GM12878 (cell line): Measurements from ENCODE around the gene B3GALT6. TPM values are rescaled to one million over a fixed set of nuclear protein-coding genes. Genes with fewer than 3 reads are reported as not detected.

Experiments used
- ATAC-seq: fragments of 200-7000 bp; cut with Tn5 transposase; 3 replicates; pipeline ENCODE4 v1.9.1; 2020; ENCODE audit warnings: mild to moderate bottlenecking, moderate library complexity
- BruUV-seq: library from RNA; stranded (reverse); fragments of 400-500 nt; replicated peaks from 2 replicates; lab custom pipeline; 2021; lab: Mats Ljungman, UMichigan
- CTCF ChIA-PET: fragments of 300-600 bp; sonication (Branson Sonifier 250); formaldehyde crosslinking; extraction: SDS; loops from one replicate; lab custom pipeline; 2021; ENCODE audit warnings: inconsistent platforms; lab: Yijun Ruan, JAX
- POLR2A ChIA-PET: fragments of 350-600 bp; formaldehyde crosslinking; extraction: SDS; loops from one replicate; lab custom pipeline; 2021; ENCODE audit warnings: inconsistent platforms; lab: Charles Lee
- RAD21 ChIA-PET: fragments of 300-600 bp; sonication (Branson Sonifier 250); formaldehyde crosslinking; loops from one replicate; lab custom pipeline; 2023; ENCODE audit warnings: antibody characterized with exemption; ENCODE audit not compliant: unreplicated experiment; lab: Charles Lee
- SMC1A ChIA-PET: fragments of 300-600 bp; sonication (Branson Sonifier 250); formaldehyde crosslinking; loops from one replicate; lab custom pipeline; 2023; ENCODE audit not compliant: unreplicated experiment, uncharacterized antibody; lab: Charles Lee
- DNase-seq: peaks from one replicate; pipeline ENCODE4 v3.0.0-alpha.2; 2011; ENCODE audit warnings: low read depth, low spot score
- FAIRE-seq: peaks from 3 replicates; lab custom pipeline; 2011; peaks lifted over from hg19 to GRCh38; lab: Jason Lieb, UNC
- H2AFZ ChIP-seq: 2 replicates; pipeline ENCODE4 v1.6.0; 2011; ENCODE audit warnings: low read depth, low read length, control low read depth; ENCODE audit not compliant: control insufficient read depth
- H3K27ac ChIP-seq: 2 replicates; pipeline ENCODE4 v1.5.1; 2011; ENCODE audit warnings: control low read depth; ENCODE audit not compliant: control insufficient read depth, insufficient read depth
- H3K27me3 ChIP-seq, 2 experiments: replicated peaks in 1 of 2; 2 replicates each; pipeline versions ENCODE4 v1.6.0 to v1.6.1; 2011; ENCODE audit warnings: low read length in 1 of 2; ENCODE audit not compliant: control insufficient read depth in 2 of 2, insufficient read depth in 2 of 2
- H3K36me3 ChIP-seq, 2 experiments: 2 replicates each; pipeline ENCODE4 v1.5.1; 2011; ENCODE audit warnings: low read length in 1 of 2; ENCODE audit not compliant: control insufficient read depth in 2 of 2, insufficient read depth in 2 of 2
- H3K4me1 ChIP-seq: 2 replicates; pipeline ENCODE4 v1.6.1; 2011; ENCODE audit warnings: mild to moderate bottlenecking, low read length, moderate library complexity, mixed read lengths; ENCODE audit not compliant: control insufficient read depth, insufficient read depth
- H3K4me2 ChIP-seq: 2 replicates; pipeline ENCODE4 v1.6.0; 2011; ENCODE audit warnings: control low read depth; ENCODE audit not compliant: control insufficient read depth, insufficient read depth
- H3K4me3 ChIP-seq: fragments of 200-600 bp; sonication (generic); 2 replicates; pipeline ENCODE4 v1.5.1; 2016
- H3K79me2 ChIP-seq: 2 replicates; pipeline ENCODE4 v1.6.0; 2011; ENCODE audit warnings: low read length; ENCODE audit not compliant: control insufficient read depth, insufficient read depth
- H3K9ac ChIP-seq: 2 replicates; pipeline ENCODE4 v1.8.0; 2011; ENCODE audit warnings: low read length, control low read depth, mixed read lengths; ENCODE audit not compliant: control insufficient read depth, insufficient read depth
- H3K9me3 ChIP-seq: replicated peaks from 3 replicates; pipeline ENCODE4 v1.5.1; 2011; ENCODE audit warnings: mild to moderate bottlenecking, low read length; ENCODE audit not compliant: control insufficient read depth, insufficient read depth
- H4K20me1 ChIP-seq: 2 replicates; pipeline ENCODE4 v1.6.0; 2011; ENCODE audit not compliant: control insufficient read depth, insufficient read depth
- BHLHE40 ChIP-seq, 2 experiments: fragments of 450-650 bp in 1 of 2; IDR thresholded peaks; 2 replicates each; pipeline ENCODE4 v1.6.1; 2011 to 2017; ENCODE audit warnings: low read depth in 2 of 2, borderline replicate concordance in 1 of 2, improper control_type of control experiment in 1 of 2, low read length in 1 of 2, mild to moderate bottlenecking in 1 of 2
- DPF2 ChIP-seq: fragments of 450-650 bp; IDR thresholded peaks from 2 replicates; pipeline ENCODE4 v1.6.1; 2017; ENCODE audit warnings: mild to moderate bottlenecking
- HDGF ChIP-seq: fragments of 450-650 bp; IDR thresholded peaks from 2 replicates; pipeline ENCODE4 v1.6.1; 2016; ENCODE audit warnings: antibody characterized with exemption
- IKZF2 ChIP-seq, 2 experiments: fragments of 450-650 bp; IDR thresholded peaks; 2 replicates each; pipeline ENCODE4 v1.6.1; 2017; ENCODE audit warnings: mild to moderate bottlenecking in 2 of 2, moderate library complexity in 2 of 2
- NBN ChIP-seq: fragments of 450-650 bp; IDR thresholded peaks from 2 replicates; pipeline ENCODE4 v1.6.1; 2016
- TCF7 ChIP-seq: IDR thresholded peaks from 2 replicates; pipeline ENCODE4 v1.6.1; 2014; ENCODE audit warnings: antibody characterized with exemption, borderline replicate concordance
- WRNIP1 ChIP-seq: IDR thresholded peaks from 2 replicates; pipeline ENCODE4 v1.6.1; 2011; ENCODE audit warnings: low read depth, low read length, improper control_type of control experiment, borderline replicate concordance
- WGBS: methylation state at CpG from one replicate; pipeline ENCODE4 v1.1.6; 2016; ENCODE audit warnings: low lambda C conversion rate; ENCODE audit not compliant: insufficient replicate concordance, insufficient coverage; ENCODE audit errors: missing lambda C conversion rate; 5-methylcytosine and 5-hydroxymethylcytosine counted together
- in situ Hi-C: fragments of 300-500 bp; cut with MboI; formaldehyde crosslinking; loops from 9 replicates; pipeline ENCODE4 v1.14.3; 2018; ENCODE audit warnings: mixed read lengths
- intact Hi-C: fragments of 100-400 bp; cut with micrococcal nuclease; formaldehyde crosslinking; loops from one replicate; pipeline ENCODE4 v1.14.2; 2022; ENCODE audit not compliant: unreplicated experiment
- polyA plus RNA-seq, 11 experiments: library from polyadenylated mRNA; depleted of rRNA in 4 of 11; unstranded in 6 of 11; stranded (reverse) in 5 of 11; fragments of >200 nt; fragmentation: Nextera tagmentation in 4 of 11; fragmentation: Illumina TruSeq in 1 of 11; extraction: Ambion mirVana in 4 of 11; extraction: Trizol in 1 of 11; gene quantifications; 1 replicate in 1 of 11; 2 replicates in 10 of 11; pipeline versions ENCODE4 v1.2.1 to v1.2.3, GENCODE V29; 2011 to 2016; ENCODE audit warnings: inconsistent platforms in 2 of 11, missing spikeins in 2 of 11, low read depth in 1 of 11
- total RNA-seq, 4 experiments: library from RNA; depleted of rRNA in 3 of 4; stranded (reverse); fragments of >200 nt in 3 of 4; fragmentation: Illumina TruSeq in 1 of 4; extraction: Trizol in 1 of 4; gene quantifications; 2 replicates each; pipeline versions ENCODE4 v1.2.1 to v1.2.3, GENCODE V29; 2013 to 2021
- TF ChIP-seq, protein P1 (sequence below): fragments of 450-650 bp; IDR thresholded peaks from 2 replicates; pipeline ENCODE4 v1.6.1; 2017; ENCODE audit warnings: low read depth, mild to moderate bottlenecking, moderate library complexity

B3GALT6 gene
- total and polyA plus RNA-seq, 10 of the 15 experiments (the other 5 are each of a cell fraction or from before 2014, with no cell fraction given), result 0.53 to 20.8 (median 4.5) TPM

DNA sequence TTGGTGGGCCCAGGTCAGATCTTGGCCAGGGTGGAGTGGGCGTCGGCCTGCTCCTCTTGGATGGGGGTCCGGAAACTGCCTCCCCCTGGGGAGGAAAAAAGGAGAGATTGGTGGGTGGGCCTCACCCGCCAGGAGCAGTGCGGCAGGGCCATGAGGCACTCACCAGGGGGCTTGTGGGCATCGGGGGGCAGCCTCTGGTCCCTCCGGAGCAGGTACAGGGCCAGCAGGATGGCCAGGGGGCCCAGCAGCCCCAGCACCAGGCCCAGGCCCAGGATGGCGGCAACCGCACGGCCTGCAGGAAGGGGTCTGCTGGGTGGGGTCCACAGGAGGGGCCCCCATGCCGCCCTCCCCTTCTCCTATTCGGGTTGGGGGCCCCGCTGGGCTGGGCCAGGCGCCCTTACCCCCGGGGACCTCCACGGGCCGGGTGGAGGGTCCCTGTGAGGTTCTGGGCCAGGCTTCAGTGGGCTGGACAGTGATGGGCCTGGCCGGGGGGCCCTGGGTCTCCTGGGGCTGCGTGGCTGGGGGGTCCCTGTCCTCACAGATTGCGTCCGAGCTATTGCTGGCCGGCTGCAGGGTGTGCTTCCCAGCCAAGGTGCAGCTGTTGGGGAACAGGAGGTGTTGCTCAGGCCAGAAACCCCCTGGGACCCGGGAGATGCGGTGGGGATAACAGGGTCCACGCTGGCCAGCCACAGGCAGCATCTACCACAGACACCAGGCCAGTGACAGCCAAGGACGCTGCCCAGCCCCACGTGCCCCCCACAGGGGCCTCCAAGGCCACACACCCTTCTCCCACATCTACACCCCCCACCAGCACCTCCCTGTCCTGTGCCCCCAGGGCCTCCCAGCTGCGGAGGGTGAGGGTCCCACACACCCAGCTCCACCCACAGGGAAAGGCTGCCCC lies 20.2 kb upstream of the B3GALT6 start:
- no peak for ATAC-seq
- intact Hi-C loops, result no loop called here

DNA sequence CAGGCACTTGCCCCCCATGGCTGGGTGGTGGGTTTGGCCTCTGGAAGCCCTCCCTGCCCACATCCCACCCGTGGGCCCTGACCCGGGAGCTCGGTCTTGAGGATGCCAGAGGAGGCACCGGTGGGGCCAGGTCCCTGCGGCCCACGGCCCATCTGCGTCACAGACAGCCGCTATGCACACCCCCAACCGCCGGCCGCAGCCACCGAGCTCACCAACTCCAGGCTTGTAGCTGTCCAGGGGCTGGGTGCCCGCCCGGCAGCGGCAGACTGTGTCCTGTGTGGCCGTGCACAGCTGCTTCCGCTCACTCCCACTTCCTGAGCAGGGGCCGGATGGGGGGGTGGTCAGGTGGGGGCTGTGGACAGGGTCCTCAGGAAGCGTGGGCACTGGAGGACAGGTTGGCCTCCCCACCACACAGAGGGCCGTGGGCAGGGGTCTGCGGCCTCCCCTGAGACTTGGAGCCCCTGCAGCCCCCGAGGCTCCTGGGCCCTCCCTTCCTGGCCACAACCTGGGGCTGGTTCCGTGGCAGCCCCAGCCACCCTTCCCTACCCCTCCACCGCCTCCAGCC lies 19.2 kb upstream of the B3GALT6 start:
- SMC1A ChIA-PET, result interaction anchor here (0.6 to 1.4 kb wide), 2 partner anchors 25 to 90 kb away, joined by 3 read pairs; no protein-coding TSS in a partner anchor
- Histone ChIP-seq H3K9me3 (no peaks in the 10 kb centered on the region; the same call in 2 of the 3 replicates), H3K27ac (peak overlapping the region; percentile 25; the same call in 1 of the 2 replicates), H3K4me3 (peak overlapping the region; percentile 27; the same call in 1 of the 2 replicates), H3K36me3 (peaks cover 0 to 10% of the 10 kb centered on the region in 2 experiments; a peak in 3 of 4 replicates), H3K4me1 (peaks cover 38% of the 10 kb centered on the region), H4K20me1 (no peaks in the 10 kb centered on the region), H3K4me2 (peak overlapping the region; percentile 62), H2AFZ (peak overlapping the region; percentile 7; the same call in 1 of the 2 replicates), H3K79me2 (no peaks in the 10 kb centered on the region), H3K27me3 (no peaks in the 10 kb centered on the region), H3K9ac (peak overlapping the region; percentile 35; the same call in 1 of the 2 replicates)
- peak; percentile 70 for ATAC-seq
- in situ Hi-C loops, result no loop called here
- RAD21 ChIA-PET, result interaction anchor here (0.6 to 2.1 kb wide), 6 partner anchors 18 to 206 kb away, joined by 3 to 10 read pairs (median 4); no protein-coding TSS in a partner anchor
- DNase-seq, result no peak
- CTCF ChIA-PET, result interaction anchor here (0.6 to 2.2 kb wide), 2 partner anchors 18 to 24 kb away, joined by 3 to 8 read pairs; no protein-coding TSS in a partner anchor
- intact Hi-C loops, result no loop called here
- WGBS, result 4% methylated on average over 23 of the region's 24 CpGs
- BruUV-seq, result no TSS peak
- no peak for FAIRE-seq
- POLR2A ChIA-PET, result interaction anchor here (0.8 to 2.2 kb wide), 2 partner anchors 18 to 41 kb away, joined by 3 to 7 read pairs; no protein-coding TSS in a partner anchor
- no peak for TF ChIP-seq TCF7
- TF ChIP-seq IKZF2 (IDR thresholded peaks at IDR 0.05), result peak; percentile 33 to 50; a peak in 2 of 4 replicates
- TF ChIP-seq DPF2, result peak; percentile 82; the same call in 1 of the 2 replicates
- peak; percentile 52 to 73; a peak in 3 of 4 replicates for TF ChIP-seq BHLHE40 (IDR thresholded peaks at IDR 0.05; ENCODE audit: borderline replicate concordance in 1 of 2, low read depth in 2 of 2, low read length in 1 of 2)
- TF ChIP-seq NBN, result 0 out of 2 replicates have a peak, but pooled peaks have one; percentile 38
- TF ChIP-seq, protein P1, sequence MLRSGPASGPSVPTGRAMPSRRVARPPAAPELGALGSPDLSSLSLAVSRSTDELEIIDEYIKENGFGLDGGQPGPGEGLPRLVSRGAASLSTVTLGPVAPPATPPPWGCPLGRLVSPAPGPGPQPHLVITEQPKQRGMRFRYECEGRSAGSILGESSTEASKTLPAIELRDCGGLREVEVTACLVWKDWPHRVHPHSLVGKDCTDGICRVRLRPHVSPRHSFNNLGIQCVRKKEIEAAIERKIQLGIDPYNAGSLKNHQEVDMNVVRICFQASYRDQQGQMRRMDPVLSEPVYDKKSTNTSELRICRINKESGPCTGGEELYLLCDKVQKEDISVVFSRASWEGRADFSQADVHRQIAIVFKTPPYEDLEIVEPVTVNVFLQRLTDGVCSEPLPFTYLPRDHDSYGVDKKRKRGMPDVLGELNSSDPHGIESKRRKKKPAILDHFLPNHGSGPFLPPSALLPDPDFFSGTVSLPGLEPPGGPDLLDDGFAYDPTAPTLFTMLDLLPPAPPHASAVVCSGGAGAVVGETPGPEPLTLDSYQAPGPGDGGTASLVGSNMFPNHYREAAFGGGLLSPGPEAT, result 0 out of 2 replicates have a peak, but pooled peaks have one; percentile 31

More for the DNA sequence above, 20.2 kb upstream of the B3GALT6 start:
- no TSS peak for BruUV-seq
- no peak overlapping the region for H3K9ac ChIP-seq
- no peaks in the 10 kb centered on the region for H3K9me3 ChIP-seq
- FAIRE-seq (no peak), DNase-seq (no peak)
- peaks cover 0 to 6% of the 10 kb centered on the region in 2 experiments; a peak in 1 of 4 replicates for H3K27me3 ChIP-seq
- H4K20me1 ChIP-seq, result no peaks in the 10 kb centered on the region
- in situ Hi-C loops, result no loop called here
- no peak overlapping the region for H3K27ac ChIP-seq
- no peak overlapping the region for H3K4me3 ChIP-seq
- WGBS, result 59% methylated on average over 21 of the region's 28 CpGs
- RAD21 ChIA-PET, result interaction anchor here (1.1 to 2.1 kb wide), 4 partner anchors 19 to 193 kb away, joined by 3 to 10 read pairs (median 8); no protein-coding TSS in a partner anchor
- peaks cover 0 to 3% of the 10 kb centered on the region in 2 experiments; a peak in 2 of 4 replicates for H3K36me3 ChIP-seq
- SMC1A ChIA-PET, result interaction anchor here (0.7 to 1.4 kb wide), 2 partner anchors 46 to 89 kb away, joined by 3 to 4 read pairs; no protein-coding TSS in a partner anchor
- H3K79me2 ChIP-seq, result no peaks in the 10 kb centered on the region
- CTCF ChIA-PET, result interaction anchor here (0.6 to 2.2 kb wide), 2 partner anchors 19 to 23 kb away, joined by 3 to 8 read pairs; no protein-coding TSS in a partner anchor
- no peak overlapping the region for H2AFZ ChIP-seq
- POLR2A ChIA-PET, result interaction anchor here (2.2 kb wide), 1 partner anchor 40 kb away, joined by 7 read pairs; no protein-coding TSS in a partner anchor
- no peak overlapping the region for H3K4me2 ChIP-seq
- H3K4me1 ChIP-seq, result peaks cover 48% of the 10 kb centered on the region
- TF ChIP-seq HDGF (0 out of 2 replicates have a peak, but pooled peaks have one; percentile 11), WRNIP1 (no peak)
